Parathyroid adenoma (tissue), 2 donors: ENCODE results near the gene THY1.

ENCODE experiments used
- H2AFZ ChIP-seq: fragments of 300-600 bp; sonication (generic); one replicate; pipeline ENCODE4 v1.7.0; 2017; ENCODE audit warnings: antibody characterized with exemption, mild to moderate bottlenecking
- H3K27ac ChIP-seq: fragments of 300-600 bp; sonication (generic); one replicate; pipeline ENCODE4 v1.7.0; 2017
- H3K27me3 ChIP-seq: fragments of 300-600 bp; sonication (generic); one replicate; pipeline ENCODE4 v1.7.0; 2017; ENCODE audit warnings: low read length; ENCODE audit not compliant: control insufficient read depth, insufficient read depth
- H3K36me3 ChIP-seq: fragments of 300-600 bp; sonication (generic); one replicate; pipeline ENCODE4 v1.7.0; 2017; ENCODE audit warnings: low read length; ENCODE audit not compliant: control insufficient read depth, insufficient read depth
- H3K4me1 ChIP-seq: fragments of 300-600 bp; sonication (generic); one replicate; pipeline ENCODE4 v1.7.0; 2017; ENCODE audit warnings: control low read depth
- H3K4me2 ChIP-seq: fragments of 300-600 bp; sonication (generic); one replicate; pipeline ENCODE4 v1.7.0; 2017; ENCODE audit warnings: low read length
- H3K4me3 ChIP-seq: fragments of 300-600 bp; sonication (generic); one replicate; pipeline ENCODE4 v1.7.0; 2017; ENCODE audit warnings: low read depth, low read length
- H3K79me2 ChIP-seq: fragments of 300-600 bp; sonication (generic); one replicate; pipeline ENCODE4 v1.7.0; 2017; ENCODE audit warnings: control low read depth
- H3K9ac ChIP-seq: fragments of 300-600 bp; sonication (generic); one replicate; pipeline ENCODE4 v1.7.0; 2017; ENCODE audit warnings: mild to moderate bottlenecking
- H3K9me3 ChIP-seq: fragments of 300-600 bp; sonication (generic); one replicate; pipeline ENCODE4 v1.7.0; 2017; ENCODE audit warnings: low read length; ENCODE audit not compliant: control insufficient read depth
- TF ChIP-seq, protein P1 (sequence below): fragments of 300-600 bp; sonication (generic); IDR thresholded peaks from one replicate; pipeline ENCODE4 v1.7.0; 2017; ENCODE audit warnings: antibody characterized with exemption, mild to moderate bottlenecking
- donor health status: primary hyperparathyroidism.

Gene THY1

GRCh38 chr11:119420631-119421030, 2.3 kb downstream of the THY1 start:
- H3K27ac ChIP-seq, result no peak overlapping the region

DNA sequence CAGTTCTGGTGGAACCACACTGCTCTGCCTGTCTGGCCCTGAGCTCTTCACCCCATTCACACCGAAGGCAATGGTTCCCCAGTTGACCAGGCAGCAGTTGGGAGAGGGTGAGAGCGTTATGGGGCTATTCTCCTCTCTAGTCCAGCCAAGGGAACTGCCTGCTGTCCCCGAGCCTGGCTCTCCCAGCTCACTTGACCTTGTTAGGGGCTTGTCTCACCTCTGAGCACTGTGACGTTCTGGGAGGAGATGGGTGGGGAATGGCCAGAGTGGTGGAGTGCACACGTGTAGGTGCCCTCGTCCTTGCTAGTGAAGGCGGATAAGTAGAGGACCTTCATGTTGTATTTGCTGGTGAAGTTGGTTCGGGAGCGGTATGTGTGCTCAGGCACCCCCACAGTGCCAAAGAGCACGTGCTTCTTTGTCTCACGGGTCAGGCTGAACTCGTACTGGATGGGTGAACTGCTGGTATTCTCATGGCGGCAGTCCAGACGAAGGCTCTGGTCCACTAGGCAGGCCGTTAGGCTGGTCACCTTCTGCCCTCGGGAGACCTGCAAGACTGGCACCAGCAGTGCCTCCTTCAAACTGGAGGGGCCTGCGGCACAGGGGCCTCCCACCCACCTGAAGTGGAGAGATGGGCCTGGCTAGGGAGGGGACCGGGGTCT, 3.0 kb downstream of the THY1 start:
- Histone ChIP-seq H3K27ac (no peak overlapping the region), H3K9ac (no peak overlapping the region), H3K36me3 (no peaks in the 10 kb centered on the region), H3K4me2 (no peak overlapping the region), H3K27me3 (no peaks in the 10 kb centered on the region), H3K4me1 (peaks cover 8% of the 10 kb centered on the region), H3K4me3 (no peak overlapping the region), H3K9me3 (no peaks in the 10 kb centered on the region), H3K79me2 (no peaks in the 10 kb centered on the region), H2AFZ (no peak overlapping the region)
- TF ChIP-seq, protein P1, sequence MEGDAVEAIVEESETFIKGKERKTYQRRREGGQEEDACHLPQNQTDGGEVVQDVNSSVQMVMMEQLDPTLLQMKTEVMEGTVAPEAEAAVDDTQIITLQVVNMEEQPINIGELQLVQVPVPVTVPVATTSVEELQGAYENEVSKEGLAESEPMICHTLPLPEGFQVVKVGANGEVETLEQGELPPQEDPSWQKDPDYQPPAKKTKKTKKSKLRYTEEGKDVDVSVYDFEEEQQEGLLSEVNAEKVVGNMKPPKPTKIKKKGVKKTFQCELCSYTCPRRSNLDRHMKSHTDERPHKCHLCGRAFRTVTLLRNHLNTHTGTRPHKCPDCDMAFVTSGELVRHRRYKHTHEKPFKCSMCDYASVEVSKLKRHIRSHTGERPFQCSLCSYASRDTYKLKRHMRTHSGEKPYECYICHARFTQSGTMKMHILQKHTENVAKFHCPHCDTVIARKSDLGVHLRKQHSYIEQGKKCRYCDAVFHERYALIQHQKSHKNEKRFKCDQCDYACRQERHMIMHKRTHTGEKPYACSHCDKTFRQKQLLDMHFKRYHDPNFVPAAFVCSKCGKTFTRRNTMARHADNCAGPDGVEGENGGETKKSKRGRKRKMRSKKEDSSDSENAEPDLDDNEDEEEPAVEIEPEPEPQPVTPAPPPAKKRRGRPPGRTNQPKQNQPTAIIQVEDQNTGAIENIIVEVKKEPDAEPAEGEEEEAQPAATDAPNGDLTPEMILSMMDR, result no peak

More at GRCh38 chr11:119420631-119421030, 2.3 kb downstream of the THY1 start:
- H3K4me2 ChIP-seq, result no peak overlapping the region
- no peak overlapping the region for H3K4me3 ChIP-seq
- TF ChIP-seq, protein P1, result no peak
- H3K9ac ChIP-seq, result no peak overlapping the region
- no peak overlapping the region for H2AFZ ChIP-seq
- H3K79me2 ChIP-seq, result no peaks in the 10 kb centered on the region
- H3K4me1 ChIP-seq, result peaks cover 8% of the 10 kb centered on the region
- no peaks in the 10 kb centered on the region for H3K27me3 ChIP-seq
- H3K36me3 ChIP-seq, result no peaks in the 10 kb centered on the region
- no peaks in the 10 kb centered on the region for H3K9me3 ChIP-seq

DNA sequence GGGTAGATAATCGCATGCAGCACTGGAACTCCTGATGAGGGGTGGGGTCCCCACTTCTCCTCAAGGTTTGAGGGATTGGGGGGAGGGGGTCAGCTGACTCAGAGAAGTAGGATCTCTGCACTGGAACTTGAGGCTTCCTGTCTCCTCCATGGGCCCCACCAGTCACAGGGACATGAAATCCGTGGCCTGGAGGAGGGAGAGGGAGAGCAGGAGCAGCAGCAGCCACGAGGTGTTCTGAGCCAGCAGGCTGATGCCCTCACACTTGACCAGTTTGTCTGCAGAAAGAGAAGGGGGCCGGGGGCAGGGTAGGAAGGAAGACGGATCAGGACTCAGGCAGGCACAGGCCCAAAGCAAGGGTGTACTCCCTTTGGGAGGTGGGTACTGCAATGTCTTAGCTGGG, 3.7 kb downstream of the THY1 start:
- Histone ChIP-seq H3K9me3 (no peaks in the 10 kb centered on the region), H3K4me2 (no peak overlapping the region), H3K9ac (no peak overlapping the region), H2AFZ (no peak overlapping the region), H3K36me3 (no peaks in the 10 kb centered on the region), H3K27ac (no peak overlapping the region), H3K4me1 (peaks cover 8% of the 10 kb centered on the region), H3K4me3 (no peak overlapping the region), H3K27me3 (no peaks in the 10 kb centered on the region), H3K79me2 (no peaks in the 10 kb centered on the region)
- TF ChIP-seq, protein P1, result no peak

- no peak overlapping the region for H2AFZ ChIP-seq
- H3K36me3 ChIP-seq, result no peaks in the 10 kb centered on the region
- H3K9me3 ChIP-seq, result no peaks in the 10 kb centered on the region
- H3K9ac ChIP-seq, result no peak overlapping the region
- H3K27me3 ChIP-seq, result no peaks in the 10 kb centered on the region
- H3K4me1 ChIP-seq, result peaks cover 8% of the 10 kb centered on the region
- no peaks in the 10 kb centered on the region for H3K79me2 ChIP-seq
- no peak overlapping the region for H3K4me2 ChIP-seq
- no peak overlapping the region for H3K27ac ChIP-seq
- TF ChIP-seq, protein P1, result no peak
- H3K4me3 ChIP-seq, result no peak overlapping the region
Observed at GRCh38 chr11:119418759-119419158, 4.2 kb downstream of the THY1 start.
